ENCODE measurements around the gene C1orf198.

DNA sequence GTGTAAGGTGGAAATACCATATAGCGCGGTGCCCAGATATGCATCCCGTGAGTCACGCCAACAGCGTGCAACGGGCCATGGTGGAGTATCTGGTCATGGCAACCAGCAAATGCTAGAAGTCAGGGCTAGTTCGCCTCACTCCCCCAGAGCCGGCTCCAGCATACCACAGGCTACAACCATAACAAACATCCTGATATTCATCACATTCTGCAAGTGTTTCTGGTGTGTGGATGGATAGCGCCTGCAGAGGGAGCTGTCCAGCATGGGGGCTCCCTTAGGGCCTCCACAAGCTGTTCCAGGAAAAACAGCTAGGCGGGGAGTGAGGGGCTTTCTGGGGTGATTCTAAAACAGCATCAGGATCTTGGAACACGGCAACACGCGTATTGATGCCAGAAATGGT, 6.8 kb downstream of the C1orf198 start:
- TF ChIP-seq, protein P1, sequence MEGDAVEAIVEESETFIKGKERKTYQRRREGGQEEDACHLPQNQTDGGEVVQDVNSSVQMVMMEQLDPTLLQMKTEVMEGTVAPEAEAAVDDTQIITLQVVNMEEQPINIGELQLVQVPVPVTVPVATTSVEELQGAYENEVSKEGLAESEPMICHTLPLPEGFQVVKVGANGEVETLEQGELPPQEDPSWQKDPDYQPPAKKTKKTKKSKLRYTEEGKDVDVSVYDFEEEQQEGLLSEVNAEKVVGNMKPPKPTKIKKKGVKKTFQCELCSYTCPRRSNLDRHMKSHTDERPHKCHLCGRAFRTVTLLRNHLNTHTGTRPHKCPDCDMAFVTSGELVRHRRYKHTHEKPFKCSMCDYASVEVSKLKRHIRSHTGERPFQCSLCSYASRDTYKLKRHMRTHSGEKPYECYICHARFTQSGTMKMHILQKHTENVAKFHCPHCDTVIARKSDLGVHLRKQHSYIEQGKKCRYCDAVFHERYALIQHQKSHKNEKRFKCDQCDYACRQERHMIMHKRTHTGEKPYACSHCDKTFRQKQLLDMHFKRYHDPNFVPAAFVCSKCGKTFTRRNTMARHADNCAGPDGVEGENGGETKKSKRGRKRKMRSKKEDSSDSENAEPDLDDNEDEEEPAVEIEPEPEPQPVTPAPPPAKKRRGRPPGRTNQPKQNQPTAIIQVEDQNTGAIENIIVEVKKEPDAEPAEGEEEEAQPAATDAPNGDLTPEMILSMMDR (IDR thresholded peaks at IDR 0.05) = no peak
- TF ChIP-seq POLR2A (IDR thresholded peaks at IDR 0.05) = no peak

Measured in vagina (tissue), 2 donors.